ENCODE measurements around the gene RNF207.

RNF207 gene

GRCh38 chr1:6174621-6175410 is 31.1 kb upstream of the RNF207 start:
- DNase-seq (ENCODE audit: low read depth): no peak

DNA sequence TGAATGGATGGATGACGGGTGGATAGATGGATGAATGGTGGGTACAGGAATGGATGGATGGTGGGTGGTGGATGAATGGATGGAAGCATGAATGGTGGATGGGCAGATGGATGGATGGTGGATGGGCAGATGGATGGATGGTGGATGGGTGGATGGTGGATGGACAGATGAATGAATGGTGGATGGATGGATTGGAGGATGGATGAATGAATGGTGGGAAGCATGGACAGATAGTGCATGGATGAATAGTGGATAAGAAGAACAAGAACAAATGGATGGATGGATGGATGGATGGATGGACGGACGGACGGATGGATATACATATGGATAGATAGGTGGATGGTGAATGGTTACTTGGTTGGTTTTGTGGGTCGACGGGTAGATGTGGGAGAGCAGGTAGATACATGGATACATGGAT is 30.5 kb upstream of the RNF207 start:
- DNase-seq (ENCODE audit: low read depth): no peak

DNA sequence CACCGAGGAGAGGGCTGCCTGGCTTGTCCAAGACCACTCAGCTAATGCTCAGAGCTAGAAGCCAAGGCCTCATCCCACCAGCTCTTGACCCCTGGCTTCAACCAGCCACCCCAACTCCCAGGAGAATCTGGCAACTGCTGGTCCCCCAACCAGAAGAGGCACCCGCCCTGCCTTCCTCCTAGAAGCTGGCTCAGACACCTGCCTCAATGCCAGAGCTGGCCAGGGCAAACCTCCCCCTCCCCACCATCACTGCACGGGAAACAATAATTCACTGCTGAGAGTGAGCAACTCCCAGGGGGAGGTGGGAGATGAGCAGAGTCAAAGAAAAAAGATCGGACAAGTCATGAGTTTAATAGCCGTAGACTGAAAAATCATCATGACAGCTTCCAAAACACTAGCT is 29.1 kb upstream of the RNF207 start:
- DNase-seq (ENCODE audit: low read depth): no peak

- DNase-seq (ENCODE audit: low read depth): no peak
Measured at GRCh38 chr1:6177681-6178380, 28.1 kb upstream of the RNF207 start.

GRCh38 chr1:6178751-6179563 is 27.0 kb upstream of the RNF207 start:
- DNase-seq (ENCODE audit: low read depth): no peak

DNA sequence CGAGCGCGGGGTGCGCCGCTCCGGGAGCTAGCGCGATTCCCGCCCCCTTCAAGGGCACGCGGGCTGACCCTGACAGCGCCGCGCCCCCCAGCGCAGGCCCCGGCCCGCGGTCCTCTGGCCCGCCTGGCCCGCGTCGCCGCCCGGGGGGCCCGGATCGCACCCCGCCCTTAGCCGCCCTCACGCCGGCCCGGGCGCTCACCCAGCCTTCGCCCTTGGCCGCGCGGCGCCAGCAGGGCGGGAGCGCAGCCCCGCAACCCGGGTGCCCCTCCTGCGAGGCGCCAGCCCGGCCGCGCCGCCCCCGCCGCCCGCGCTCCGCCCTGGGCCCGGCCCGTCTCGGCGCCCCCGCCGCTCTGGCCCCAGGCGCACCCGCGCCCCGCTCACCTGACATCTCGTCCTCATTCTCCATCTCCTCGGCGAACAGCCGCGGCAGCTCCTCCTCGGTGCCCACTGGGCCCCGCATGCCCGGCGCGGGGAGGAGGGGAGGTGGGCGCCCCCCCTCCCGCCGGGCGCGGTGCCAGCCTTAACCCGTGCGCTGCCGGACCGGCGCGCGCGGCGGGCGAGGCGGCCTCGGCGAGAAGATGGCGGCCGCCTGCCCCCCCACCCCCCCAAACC is 26.2 kb upstream of the RNF207 start:
- DNase-seq (ENCODE audit: low read depth): no peak

DNA sequence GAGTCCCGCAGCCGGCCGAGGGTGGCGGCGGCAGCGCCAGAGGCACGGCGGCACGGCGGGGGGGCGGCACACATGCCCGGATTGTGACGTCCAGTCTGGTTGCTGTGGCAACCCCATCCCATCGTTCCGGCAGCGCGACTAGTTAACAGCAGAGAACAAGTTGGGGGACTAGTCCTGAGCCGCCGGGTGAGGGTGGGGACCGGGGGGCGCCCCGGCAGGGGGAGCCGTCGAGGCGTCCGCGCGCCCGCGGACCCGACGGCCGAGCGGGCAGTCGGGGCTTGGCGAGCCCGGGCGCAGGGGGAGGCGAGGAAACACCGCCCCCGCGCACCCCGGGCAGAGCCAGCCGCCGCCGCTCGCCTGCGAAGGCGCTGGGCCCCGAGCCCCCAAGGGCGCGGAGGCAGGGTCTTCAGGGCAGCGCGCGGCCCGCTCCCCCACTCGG is 25.6 kb upstream of the RNF207 start, which contains the start of gene CHD5:
CHD5 (minus strand) TSS at position 54 of the 439 bp plus-strand sequence. CDS start 298 bp downstream, outside the sequence.
- DNase-seq (ENCODE audit: low read depth): no peak

GRCh38 chr1:6180707-6181311 is 25.1 kb upstream of the RNF207 start:
- no peak for DNase-seq (ENCODE audit: low read depth)

GRCh38 chr1:6181347-6181770 is 24.6 kb upstream of the RNF207 start:
- no peak for DNase-seq (ENCODE audit: low read depth)

DNA sequence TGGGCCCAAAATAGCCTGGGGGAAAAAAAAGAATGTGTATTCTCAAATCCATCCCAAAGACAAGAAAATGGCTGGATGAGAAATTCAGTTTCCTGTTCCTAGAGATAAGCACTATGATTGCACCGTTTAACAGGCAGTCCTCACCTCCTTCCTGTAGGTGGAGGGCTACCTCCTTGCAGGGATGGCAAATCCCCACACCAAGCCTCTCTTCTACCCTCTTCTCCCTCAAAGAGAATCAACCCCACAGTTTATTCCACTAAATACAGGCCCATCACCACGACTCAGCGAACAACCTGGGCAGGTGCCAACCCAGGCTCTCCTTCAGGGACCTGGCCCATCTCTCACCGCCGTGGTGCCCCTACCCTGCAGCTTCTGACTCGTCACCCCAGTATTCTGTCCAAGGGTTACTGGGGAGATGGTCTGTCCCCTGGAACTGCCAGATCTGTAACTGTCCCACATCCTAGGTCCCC is 22.4 kb upstream of the RNF207 start:
- DNase-seq (ENCODE audit: low read depth): no peak

GRCh38 chr1:6184083-6184783 is 21.7 kb upstream of the RNF207 start:
- DNase-seq (ENCODE audit: low read depth): no peak

DNA sequence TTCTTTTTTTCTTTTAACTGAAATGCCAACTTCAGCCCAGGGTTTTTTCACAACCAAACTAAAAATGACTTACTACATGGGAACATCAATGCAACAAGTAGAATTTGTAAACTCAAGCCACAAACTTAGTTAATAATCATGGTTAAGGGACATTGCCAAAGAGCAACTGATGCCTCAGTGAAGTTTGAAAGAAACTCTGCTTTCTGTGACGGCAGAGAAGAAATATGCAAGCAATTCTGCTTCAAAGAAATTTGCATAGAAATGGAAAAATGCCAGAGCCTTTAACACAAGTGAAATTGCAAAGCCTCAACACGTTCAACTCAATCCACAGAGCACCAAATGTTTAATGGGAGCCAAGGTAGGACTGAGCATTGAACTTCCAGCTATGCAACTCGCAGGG is 20.8 kb upstream of the RNF207 start:
- DNase-seq (ENCODE audit: low read depth): no peak

- no peak for DNase-seq (ENCODE audit: low read depth)
Measured at GRCh38 chr1:6185635-6186382, 20.1 kb upstream of the RNF207 start.

DNA sequence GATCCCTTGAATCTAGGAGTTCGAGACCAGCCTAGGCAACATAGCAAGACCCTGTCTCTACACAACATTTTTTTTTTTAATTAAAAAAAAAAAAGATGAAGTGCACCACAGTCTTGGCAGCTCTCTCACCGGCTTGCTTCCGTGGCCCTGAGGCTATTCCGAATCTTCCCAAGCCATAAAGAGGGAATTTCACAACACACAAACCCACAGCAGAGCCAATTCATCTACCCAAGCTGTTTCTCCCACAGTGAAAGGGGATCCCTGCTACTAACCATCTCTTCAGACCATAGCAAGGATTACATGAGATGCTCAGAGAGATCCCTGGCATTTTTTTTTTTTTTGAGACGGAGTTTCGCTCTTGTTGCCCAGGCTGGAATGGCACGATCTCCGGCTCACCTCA is 17.5 kb upstream of the RNF207 start:
- DNase-seq (ENCODE audit: low read depth): no peak

DNA sequence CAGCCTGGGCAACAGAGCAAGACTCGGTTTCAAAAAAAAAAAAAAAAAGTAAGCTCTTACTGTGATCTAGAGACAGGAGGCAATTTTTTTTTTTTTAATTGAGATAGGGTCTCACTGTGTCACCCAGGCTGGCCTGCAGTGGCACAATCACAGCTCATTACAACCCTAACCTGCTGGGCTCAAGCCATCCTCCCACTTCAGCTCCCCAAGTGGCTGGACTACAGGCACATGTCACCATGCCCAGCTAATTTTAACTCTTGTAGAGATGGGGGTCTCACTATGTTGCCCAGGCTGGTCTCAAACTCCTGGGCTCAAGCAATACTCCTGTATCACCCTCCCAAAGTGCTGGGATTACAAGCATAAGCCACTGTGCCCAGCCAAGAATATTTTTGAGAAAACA is 14.0 kb upstream of the RNF207 start:
- no peak for DNase-seq (ENCODE audit: low read depth)

GRCh38 chr1:6197746-6198427 is 8.0 kb upstream of the RNF207 start:
- DNase-seq (ENCODE audit: low read depth): no peak

DNA sequence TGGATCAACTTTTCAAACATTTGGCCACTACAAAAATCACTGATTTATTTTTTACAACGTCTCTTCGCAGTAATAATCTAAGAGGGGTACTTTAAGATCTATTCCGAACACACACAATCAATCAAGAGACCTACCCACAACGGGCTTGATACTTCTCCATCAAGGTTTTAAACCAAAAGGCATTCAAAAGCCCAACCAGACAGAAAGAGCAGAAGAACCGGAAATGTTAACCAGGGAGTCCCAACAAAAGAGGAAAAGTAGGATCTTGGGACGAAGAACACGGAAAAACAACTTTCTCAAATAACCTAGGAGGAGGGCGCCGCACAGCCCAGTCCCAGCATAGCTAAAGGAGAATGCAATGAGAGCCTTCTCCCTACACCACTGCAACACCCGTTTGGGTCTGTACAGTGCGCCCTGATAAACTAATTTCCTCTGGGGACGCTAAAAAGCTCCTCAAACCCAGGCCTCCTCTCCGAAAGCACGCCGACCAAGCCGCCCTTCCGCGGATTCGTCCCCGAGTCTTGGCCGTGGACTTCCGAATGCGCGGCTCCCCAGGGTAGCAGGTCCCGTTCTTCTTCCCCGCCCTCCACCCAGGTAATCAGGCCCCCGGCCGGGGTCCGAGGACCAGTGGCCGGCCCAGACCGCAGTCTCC is 7.1 kb upstream of the RNF207 start:
- DNase-seq (ENCODE audit: low read depth): no peak

DNA sequence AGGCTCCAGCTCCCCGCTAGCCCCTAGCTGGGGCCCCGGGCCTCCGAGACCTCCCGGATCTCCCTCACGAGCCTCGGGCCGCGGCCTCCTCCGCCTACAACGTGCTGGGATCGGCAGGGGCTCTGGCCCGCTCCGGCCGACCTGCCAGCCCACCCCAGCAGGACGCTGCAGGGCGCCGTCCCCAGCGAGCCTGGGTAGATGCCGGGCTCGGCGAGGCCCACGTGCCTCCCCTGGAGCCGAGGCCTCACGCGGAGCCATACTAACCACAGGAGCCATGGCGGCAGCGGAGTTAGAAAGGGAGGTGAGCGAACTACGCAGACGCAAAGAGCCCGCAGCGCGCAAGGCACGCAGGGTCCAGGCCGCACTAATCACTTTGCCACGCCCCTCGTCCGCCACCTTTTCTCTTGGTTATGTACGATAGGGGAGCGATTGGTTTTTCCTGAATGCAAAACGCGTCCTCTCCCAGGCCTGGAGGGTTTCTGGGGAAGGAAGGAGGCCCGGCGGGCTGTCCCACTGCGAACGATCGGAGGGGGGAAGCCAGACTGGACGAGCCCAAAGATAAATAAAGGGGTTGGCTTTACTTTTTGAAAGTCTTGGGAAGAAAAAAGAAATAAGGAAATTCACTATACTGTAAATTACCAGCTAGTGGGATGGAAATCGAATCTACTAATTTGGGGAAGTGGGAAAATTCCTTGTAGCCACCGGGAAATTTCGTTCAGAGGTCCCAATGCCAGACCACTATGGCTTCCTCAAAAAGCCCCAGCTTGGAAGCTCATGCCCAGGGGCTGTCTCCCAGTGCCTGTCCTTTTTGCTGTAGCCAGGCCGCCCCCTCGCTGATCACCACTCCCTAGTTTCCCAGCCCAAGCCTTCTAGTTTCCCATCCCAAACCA is 6.4 kb upstream of the RNF207 start, which contains the start of gene RPL22:
RPL22 (minus strand) TSS at position 298 of the 890 bp plus-strand sequence; CDS start at position 276, 22 bp downstream.
- DNase-seq (ENCODE audit: low read depth): peak; percentile 99

All from HS-27A (cell line).